Measurements from ENCODE around the gene GRAP2. TPM values are rescaled to one million over a fixed set of nuclear protein-coding genes. Genes with fewer than 3 reads are reported as not detected.

Gene GRAP2
- total and polyA plus RNA-seq, 2 experiments from 2014 or later = 0.42 TPM; not detected in 1

- TF ChIP-seq REST (IDR thresholded peaks at IDR 0.05; ENCODE audit: unreplicated experiment) (no peak), EZH2 (IDR thresholded peaks at IDR 0.05; ENCODE audit: low read depth, unreplicated experiment) (no peak)
Measured at GRCh38 chr22:39994566-39995392, 93.9 kb downstream of the GRAP2 start, which contains the start of gene FAM83F (continued).

GRCh38 chr22:39995393-39996252, 94.7 kb downstream of the GRAP2 start:
- Histone ChIP-seq H3K9me2 (ENCODE audit: insufficient read depth) (no peaks in the 10 kb centered on the region), H3K4me1 (ENCODE audit: insufficient read depth) (peaks cover 58% of the 10 kb centered on the region), H3K4me3 (peak overlapping the region; percentile 78), H3K4me2 (peak overlapping the region; percentile 96), H3K79me2 (replicated peaks; ENCODE audit: insufficient read depth) (peaks cover 42% of the 10 kb centered on the region), H3K27ac (ENCODE audit: low read depth) (no peak overlapping the region), H2AFZ (no peak overlapping the region), H3K36me3 (ENCODE audit: insufficient read depth) (no peaks in the 10 kb centered on the region; the same call in 1 of the 2 replicates), H3K27me3 (ENCODE audit: insufficient read depth) (peaks cover 19% of the 10 kb centered on the region), H3F3A (replicated peaks; ENCODE audit: low read depth) (peaks cover 28% of the 10 kb centered on the region), H4K20me1 (replicated peaks; ENCODE audit: insufficient read depth) (0 out of 2 replicates have a peak, but pooled peaks cover 4% of the 10 kb centered on the region)
- peak overlapping the region; percentile 76 for H3K4me3 Mint-ChIP-seq
- peaks cover 20% of the 10 kb centered on the region for H3K27me3 Mint-ChIP-seq (ENCODE audit: insufficient read depth, low read depth, poor library complexity)
- peaks cover 15% of the 10 kb centered on the region for H3K36me3 Mint-ChIP-seq (ENCODE audit: low read depth)
- DNase-seq (ENCODE audit: low spot score) (no peak), ATAC-seq (peak; percentile 14)
- no peak overlapping the region for H3K27ac Mint-ChIP-seq
- H3K9me3 Mint-ChIP-seq = no peaks in the 10 kb centered on the region
- peaks cover 53% of the 10 kb centered on the region for H3K4me1 Mint-ChIP-seq
- no peak for TF ChIP-seq CTCF (conservative IDR thresholded peaks at IDR 0.05; ENCODE audit: low read depth in 2 of 2)
- no peak for TF ChIP-seq ZNF462 (CRISPR knock-in tag; IDR thresholded peaks at IDR 0.05)
- no peak for TF ChIP-seq ZNF114 (CRISPR knock-in tag; IDR thresholded peaks at IDR 0.05)
- no peak for TF ChIP-seq NANOG (IDR thresholded peaks at IDR 0.05; ENCODE audit: borderline replicate concordance)
- TF ChIP-seq CREB1 (CRISPR knock-in tag; IDR thresholded peaks at IDR 0.05; ENCODE audit: low read depth) = no peak
- no peak for TF ChIP-seq ZNF331 (CRISPR knock-in tag; IDR thresholded peaks at IDR 0.05; ENCODE audit: low read depth)
- no peak for TF ChIP-seq STAT1 (IDR thresholded peaks at IDR 0.05; ENCODE audit: unreplicated experiment)
- no peak for TF ChIP-seq JUNB (IDR thresholded peaks at IDR 0.05; ENCODE audit: unreplicated experiment)
